ENCODE results near the gene TMEM181.
"Not testable (repeated sequence)": the region's sequence is repeated elsewhere in the genome, so short reads cannot be mapped to it uniquely, and the experiment has no call there.

Gene TMEM181

GRCh38 chr6:158624684-158625682, 65.1 kb downstream of the TMEM181 start:
- DNase-seq, result no peak

GRCh38 chr6:158625881-158626305, 66.0 kb downstream of the TMEM181 start:
- DNase-seq, result no peak

GRCh38 chr6:158626360-158627167, 66.7 kb downstream of the TMEM181 start:
- no peak for DNase-seq

- DNase-seq, result no peak
These were observed 67.5 kb downstream of the TMEM181 start for GRCh38 chr6:158627168-158627939.

GRCh38 chr6:158627940-158628211, 68.0 kb downstream of the TMEM181 start:
- DNase-seq, result no peak

GRCh38 chr6:158628542-158628941, 68.7 kb downstream of the TMEM181 start:
- DNase-seq, result no peak

- no peak for DNase-seq
These were observed 69.7 kb downstream of the TMEM181 start for GRCh38 chr6:158629367-158630221.

GRCh38 chr6:158630938-158631616, 71.2 kb downstream of the TMEM181 start:
- no peak for DNase-seq

- DNase-seq, result no peak
These were observed 72.0 kb downstream of the TMEM181 start for GRCh38 chr6:158631678-158632537.

GRCh38 chr6:158632538-158633119, 72.7 kb downstream of the TMEM181 start:
- DNase-seq, result not testable (repeated sequence)

- DNase-seq, result no peak
These were observed 73.2 kb downstream of the TMEM181 start for GRCh38 chr6:158633127-158633526.

- no peak for DNase-seq
These were observed 75.0 kb downstream of the TMEM181 start for GRCh38 chr6:158634695-158635426.

GRCh38 chr6:158635427-158636073, 75.7 kb downstream of the TMEM181 start:
- no peak for DNase-seq

GRCh38 chr6:158636778-158637177, 76.9 kb downstream of the TMEM181 start:
- DNase-seq, result no peak

- DNase-seq, result no peak
These were observed 78.5 kb downstream of the TMEM181 start for GRCh38 chr6:158638324-158638854.

- DNase-seq, result no peak
These were observed 79.2 kb downstream of the TMEM181 start for GRCh38 chr6:158639056-158639455.

GRCh38 chr6:158640519-158640918, 80.6 kb downstream of the TMEM181 start:
- no peak for DNase-seq

GRCh38 chr6:158642097-158642601, 82.3 kb downstream of the TMEM181 start:
- no peak for DNase-seq

Data from NCI-H2107 (cell line).